GM12878 (cell line): ENCODE measurements around the gene NRXN3.

Experiments used
- BRCA1 ChIP-seq: IDR thresholded peaks from 2 replicates; pipeline ENCODE4 v1.6.1; 2011; ENCODE audit warnings: low read depth, low read length, improper control_type of control experiment
- EP300 ChIP-seq, 2 experiments: fragments of 150-350 bp in 1 of 2; IDR thresholded peaks; 2 replicates each; pipeline ENCODE4 v1.6.1; 2011 to 2012; ENCODE audit warnings: low read depth in 2 of 2, low read length in 2 of 2, borderline replicate concordance in 1 of 2, improper control_type of control experiment in 1 of 2, inconsistent platforms in 1 of 2; ENCODE audit not compliant: control insufficient read depth in 1 of 2
- FOS ChIP-seq: IDR thresholded peaks from 3 replicates; pipeline ENCODE4 v1.6.1; 2011; ENCODE audit warnings: borderline replicate concordance; ENCODE audit not compliant: insufficient read length; ENCODE audit errors: extremely low read depth
- GATAD2B ChIP-seq: fragments of 450-650 bp; conservative IDR thresholded peaks from 2 replicates; pipeline ENCODE4 v1.6.1; 2017; ENCODE audit warnings: low read depth, mild to moderate bottlenecking, moderate library complexity
- HDGF ChIP-seq: fragments of 450-650 bp; IDR thresholded peaks from 2 replicates; pipeline ENCODE4 v1.6.1; 2016; ENCODE audit warnings: antibody characterized with exemption
- MXI1 ChIP-seq: fragments of 150-350 bp; IDR thresholded peaks from 2 replicates; pipeline ENCODE4 v1.6.1; 2011; ENCODE audit warnings: low read depth, mild to moderate bottlenecking, inconsistent platforms, low read length, improper control_type of control experiment
- NBN ChIP-seq: fragments of 450-650 bp; IDR thresholded peaks from 2 replicates; pipeline ENCODE4 v1.6.1; 2016
- POLR2A ChIP-seq: IDR thresholded peaks from 2 replicates; pipeline ENCODE4 v1.6.1; 2011; ENCODE audit warnings: low read depth, mild to moderate bottlenecking, low read length
- SP1 ChIP-seq: IDR thresholded peaks from one replicate; pipeline ENCODE4 v1.6.1; 2011; ENCODE audit warnings: low read depth, low read length
- ZBED1 ChIP-seq: IDR thresholded peaks from 2 replicates; pipeline ENCODE4 v1.6.1; 2016; ENCODE audit warnings: borderline replicate concordance
- ZZZ3 ChIP-seq: IDR thresholded peaks from 2 replicates; pipeline ENCODE4 v1.6.1; 2011; ENCODE audit warnings: low read depth; ENCODE audit not compliant: control insufficient read depth, insufficient read length
- TF ChIP-seq, protein P1 (sequence below), 3 experiments: IDR thresholded peaks in 2 of 3; conservative IDR thresholded peaks in 1 of 3; 2 replicates each; pipeline ENCODE4 v1.5.1; 2011; ENCODE audit warnings: low read depth in 3 of 3, low read length in 3 of 3, mild to moderate bottlenecking in 3 of 3, control low read depth in 2 of 3, moderate library complexity in 2 of 3, inconsistent platforms in 1 of 3, mixed read lengths in 1 of 3; ENCODE audit not compliant: control insufficient read depth in 2 of 3, insufficient read depth in 1 of 3; ENCODE audit errors: extremely low read depth in 1 of 3

DNA sequence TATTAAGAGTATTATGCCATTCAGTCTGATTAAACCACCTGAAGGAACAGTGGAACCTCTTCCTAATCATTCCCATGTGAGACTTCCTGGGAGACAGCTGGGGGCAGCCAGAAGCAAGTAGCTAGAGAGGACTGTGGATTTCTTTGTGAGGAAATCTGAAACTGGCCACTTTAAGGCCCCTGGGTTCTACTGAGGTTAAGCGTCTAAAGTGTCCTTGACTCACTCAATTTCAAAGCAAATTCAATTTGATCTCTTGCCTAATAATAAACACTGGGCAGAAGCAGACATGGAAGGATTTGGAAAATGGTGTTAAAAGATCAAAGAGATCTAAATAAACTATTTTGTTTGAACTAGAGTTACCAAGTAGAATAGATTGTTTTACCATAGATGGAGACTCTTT, 909.9 kb downstream of the NRXN3 start:
- TF ChIP-seq MXI1, result no peak
- TF ChIP-seq ZZZ3, result no peak
- no peak for TF ChIP-seq SP1
- no peak for TF ChIP-seq EP300 (IDR thresholded peaks at IDR 0.05; ENCODE audit: borderline replicate concordance in 1 of 2, control insufficient read depth in 1 of 2, low read depth in 2 of 2, low read length in 2 of 2)
- no peak for TF ChIP-seq NBN
- no peak for TF ChIP-seq HDGF
- no peak for TF ChIP-seq POLR2A
- no peak for TF ChIP-seq ZBED1
- TF ChIP-seq BRCA1, result no peak
- TF ChIP-seq, protein P1, sequence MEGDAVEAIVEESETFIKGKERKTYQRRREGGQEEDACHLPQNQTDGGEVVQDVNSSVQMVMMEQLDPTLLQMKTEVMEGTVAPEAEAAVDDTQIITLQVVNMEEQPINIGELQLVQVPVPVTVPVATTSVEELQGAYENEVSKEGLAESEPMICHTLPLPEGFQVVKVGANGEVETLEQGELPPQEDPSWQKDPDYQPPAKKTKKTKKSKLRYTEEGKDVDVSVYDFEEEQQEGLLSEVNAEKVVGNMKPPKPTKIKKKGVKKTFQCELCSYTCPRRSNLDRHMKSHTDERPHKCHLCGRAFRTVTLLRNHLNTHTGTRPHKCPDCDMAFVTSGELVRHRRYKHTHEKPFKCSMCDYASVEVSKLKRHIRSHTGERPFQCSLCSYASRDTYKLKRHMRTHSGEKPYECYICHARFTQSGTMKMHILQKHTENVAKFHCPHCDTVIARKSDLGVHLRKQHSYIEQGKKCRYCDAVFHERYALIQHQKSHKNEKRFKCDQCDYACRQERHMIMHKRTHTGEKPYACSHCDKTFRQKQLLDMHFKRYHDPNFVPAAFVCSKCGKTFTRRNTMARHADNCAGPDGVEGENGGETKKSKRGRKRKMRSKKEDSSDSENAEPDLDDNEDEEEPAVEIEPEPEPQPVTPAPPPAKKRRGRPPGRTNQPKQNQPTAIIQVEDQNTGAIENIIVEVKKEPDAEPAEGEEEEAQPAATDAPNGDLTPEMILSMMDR (IDR thresholded peaks at IDR 0.05 in 2 of 3, conservative IDR thresholded peaks at IDR 0.05 in 1 of 3; ENCODE audit: control insufficient read depth in 2 of 3, extremely low read depth in 1 of 3, insufficient read depth in 1 of 3, low read depth in 3 of 3, low read length in 3 of 3), result no peak
- TF ChIP-seq FOS, result no peak
- TF ChIP-seq GATAD2B, result no peak
